Kidney tubule cell (primary cell): ENCODE data around the gene SNX27.

ENCODE experiments used
- DNase-seq: peaks from one replicate; pipeline ENCODE4 v3.0.0-alpha.2; 2018; ENCODE audit warnings: low spot score

Gene SNX27

DNA sequence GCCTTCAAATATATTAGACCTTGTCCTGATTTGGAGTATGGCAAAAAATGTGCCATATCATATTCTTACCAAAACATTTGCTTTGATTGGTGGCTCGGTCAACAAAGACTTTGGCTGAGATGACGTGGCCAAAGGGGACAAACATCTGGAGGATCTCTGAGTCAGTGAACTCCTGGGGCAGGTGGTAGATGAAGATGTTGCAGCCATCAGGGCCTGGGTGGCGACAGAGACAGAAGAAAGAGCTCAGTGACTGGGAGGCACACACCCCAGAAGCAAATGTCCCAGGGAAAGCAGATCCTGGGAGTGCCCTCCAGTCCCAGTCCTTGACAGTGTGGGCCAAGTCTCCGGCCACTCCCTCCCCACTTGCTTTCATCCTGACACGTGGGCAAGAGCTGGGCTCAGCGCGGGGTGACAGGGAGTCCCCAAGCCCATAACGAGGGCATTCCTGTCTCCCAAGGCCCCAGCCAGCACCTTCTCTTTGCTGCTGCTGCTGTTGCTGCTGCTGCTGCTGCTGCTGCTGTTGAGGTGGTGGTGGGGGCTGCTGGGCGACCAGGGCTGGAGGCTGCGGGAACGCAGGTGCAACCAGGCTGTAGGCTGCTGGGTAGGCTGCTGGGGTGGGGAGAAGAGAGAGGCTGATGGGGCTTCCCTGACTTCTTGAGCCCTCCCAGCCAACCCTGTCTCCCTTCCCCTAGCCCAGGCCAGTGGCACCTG is 94.1 kb downstream of the SNX27 start:
- DNase-seq: no peak

DNA sequence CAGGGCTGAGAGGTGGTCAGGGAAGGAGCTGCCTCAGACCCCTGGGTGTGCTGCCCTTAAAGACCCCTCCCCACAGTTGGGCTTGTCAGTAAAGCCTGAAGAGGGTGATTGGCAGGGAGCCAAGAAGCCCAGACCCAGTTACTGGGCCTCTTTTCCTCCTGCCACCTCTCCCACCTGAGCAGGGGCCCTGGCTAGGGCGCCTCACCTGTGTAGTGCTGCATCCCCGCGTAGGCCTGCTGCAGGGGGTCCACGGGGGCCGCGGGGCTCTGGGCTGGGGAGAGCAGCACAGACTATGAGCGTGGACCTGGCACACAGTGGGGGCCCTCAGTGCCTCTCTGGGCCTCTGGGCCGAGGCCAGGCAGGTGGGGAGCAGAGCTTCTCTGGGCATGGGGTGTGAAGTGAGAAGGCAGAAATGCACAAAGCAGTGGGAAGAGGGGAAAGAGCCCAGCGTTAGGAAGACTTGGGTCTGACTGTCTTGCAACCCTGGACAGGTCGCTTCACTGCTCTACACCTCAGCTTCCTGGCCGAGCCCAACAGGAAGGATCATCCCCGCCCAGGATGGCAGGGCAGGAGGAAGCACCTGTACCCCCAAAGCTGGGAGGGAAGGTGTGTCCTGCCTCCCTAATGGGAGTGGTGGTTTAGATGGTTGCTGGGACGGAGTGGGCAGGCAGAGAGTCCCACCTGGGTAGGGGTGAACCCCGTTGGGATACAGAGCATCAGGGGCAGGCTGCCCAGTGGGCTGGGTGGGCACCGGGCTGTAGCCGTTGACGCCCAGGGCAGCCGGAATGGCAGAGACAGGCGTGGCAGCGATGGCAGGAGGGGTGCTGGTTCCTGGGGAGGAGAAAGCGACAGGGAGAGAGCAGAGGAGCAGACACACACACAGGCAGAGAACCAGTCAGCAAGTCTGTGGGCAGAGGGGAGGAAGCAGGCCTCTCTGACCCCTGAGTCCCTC is 94.9 kb downstream of the SNX27 start:
- DNase-seq: no peak

DNA sequence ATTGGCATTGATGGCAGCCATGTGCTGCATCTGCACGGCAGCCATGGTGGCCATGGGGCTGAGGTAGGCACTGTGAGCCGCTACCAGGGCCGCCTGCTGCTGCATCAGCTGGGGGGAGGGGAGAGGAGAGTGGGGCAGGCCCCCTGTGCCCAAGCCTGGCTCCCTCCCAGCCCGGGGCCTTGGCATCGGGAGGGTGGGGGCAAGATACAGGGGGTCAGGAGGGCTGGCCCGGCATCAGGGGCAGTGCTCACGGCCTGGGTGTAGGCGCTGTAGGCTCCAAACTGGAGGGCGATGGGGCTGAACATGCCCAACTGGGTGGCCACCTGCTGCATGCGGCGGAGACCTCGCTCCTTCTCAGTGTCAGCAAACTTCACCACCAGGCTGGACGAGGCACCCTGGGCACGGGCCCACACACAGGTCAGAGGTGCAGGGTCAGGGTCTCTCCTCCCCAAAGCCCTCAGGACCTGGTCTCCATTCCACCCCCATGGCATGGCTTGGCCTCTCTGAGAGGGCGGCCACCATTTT is 95.8 kb downstream of the SNX27 start:
- no peak for DNase-seq

DNA sequence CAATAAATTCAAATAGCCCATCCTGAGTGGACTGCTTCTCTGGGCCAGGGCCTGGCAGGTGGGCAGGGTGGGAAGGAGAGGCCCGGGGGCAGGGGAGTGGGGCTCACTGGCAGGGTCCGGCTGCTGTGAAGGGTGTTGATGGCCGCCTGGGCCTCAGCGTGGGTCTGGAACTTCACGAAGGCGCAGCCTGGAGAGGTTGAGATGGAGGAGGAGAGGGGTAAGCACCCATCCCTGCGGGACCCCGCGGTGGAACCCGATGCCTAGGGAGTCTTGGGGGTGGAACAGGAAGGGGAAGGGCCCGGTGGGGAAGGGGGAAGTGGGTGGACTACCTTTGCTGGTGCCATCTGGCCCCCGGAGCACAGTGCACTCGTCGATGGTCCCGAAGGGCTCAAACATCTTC is 97.0 kb downstream of the SNX27 start:
- no peak for DNase-seq

DNA sequence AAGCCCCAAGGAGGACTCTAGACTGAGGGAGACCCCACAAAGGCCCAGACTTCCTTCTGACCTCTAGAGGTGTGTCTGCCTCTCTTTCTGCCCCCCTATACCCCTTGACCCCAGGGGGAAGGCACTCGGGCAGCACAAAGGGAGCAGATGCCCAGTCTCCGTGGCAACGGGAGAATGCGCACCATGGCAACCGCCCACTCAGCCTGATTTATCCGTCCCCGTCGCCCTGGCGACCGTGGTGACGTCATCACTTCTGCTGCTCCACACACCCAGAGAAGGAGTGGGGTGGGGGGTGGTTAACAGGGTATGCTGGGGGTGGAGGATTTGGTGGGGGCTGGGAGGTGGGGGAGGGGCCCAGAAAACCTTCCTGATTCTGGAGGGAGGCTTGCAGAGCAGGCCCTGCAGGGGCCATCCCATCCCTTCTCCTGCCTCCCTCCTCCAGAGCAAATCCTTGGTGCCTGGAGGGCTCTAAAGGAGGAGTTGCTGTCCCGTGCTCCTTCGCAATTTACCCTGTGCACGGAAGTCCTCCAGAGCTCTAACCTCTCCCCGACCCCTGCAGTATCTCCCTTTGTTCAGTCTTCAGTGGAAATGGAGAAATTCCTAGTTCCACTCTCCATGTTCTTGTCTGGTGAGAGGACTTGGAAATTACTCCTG is 98.5 kb downstream of the SNX27 start:
- peak; percentile 38 for DNase-seq

DNA sequence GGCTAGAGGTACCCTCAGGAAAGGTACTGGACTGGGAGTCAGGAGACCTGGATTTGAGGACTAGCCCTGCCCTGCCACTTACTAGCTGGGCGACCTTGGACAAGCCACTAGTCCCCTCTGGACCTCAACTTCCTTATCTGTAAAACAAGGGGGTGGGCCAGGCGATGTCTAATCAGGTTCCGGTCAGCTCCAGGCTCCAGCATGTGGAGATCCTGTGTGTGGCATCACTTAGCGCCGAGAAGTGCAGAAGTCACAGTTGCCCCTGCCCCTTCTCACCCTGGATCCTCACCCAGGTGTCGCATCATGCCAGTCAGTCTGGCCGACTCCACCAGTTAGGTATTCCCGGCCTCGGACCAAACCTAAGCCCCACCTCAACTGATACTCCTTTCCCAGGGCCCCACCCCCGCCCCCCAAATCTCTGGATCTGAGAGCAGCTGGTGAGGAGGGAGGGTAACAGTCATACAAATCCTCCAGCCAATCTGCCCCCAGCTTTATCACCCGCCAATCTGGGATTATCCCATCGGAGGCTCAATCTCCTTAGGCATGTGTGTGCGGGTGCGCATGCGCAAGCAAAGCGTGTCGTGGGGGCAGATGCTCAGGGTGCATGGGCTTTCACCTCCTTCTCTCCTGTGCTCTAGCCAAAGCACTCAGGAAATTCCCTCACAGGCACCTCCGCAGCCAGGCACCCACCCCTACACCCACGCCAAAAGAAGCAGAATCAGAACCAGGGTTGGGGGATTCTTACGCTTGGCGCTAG is 99.4 kb downstream of the SNX27 start:
- DNase-seq: no peak

DNA sequence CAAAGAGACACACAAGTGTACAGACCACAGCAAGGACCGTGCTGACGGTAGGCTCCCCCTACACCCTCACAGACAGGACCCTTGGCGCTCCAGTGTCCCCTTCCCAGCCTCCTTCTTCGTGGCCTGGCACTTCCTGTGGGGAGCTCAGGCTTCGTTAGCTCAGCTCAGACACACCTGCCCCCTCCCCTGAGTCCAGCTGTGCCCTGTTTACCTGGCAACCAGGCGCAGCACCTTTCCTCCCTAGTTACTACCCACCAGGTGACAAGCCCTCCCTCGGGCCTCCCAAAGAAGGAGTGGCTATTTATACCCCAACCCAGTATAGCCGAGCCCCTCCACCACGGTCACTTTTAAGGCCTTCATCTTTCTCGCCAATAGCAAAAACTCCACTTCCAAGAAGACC is 100.1 kb downstream of the SNX27 start:
- no peak for DNase-seq

DNA sequence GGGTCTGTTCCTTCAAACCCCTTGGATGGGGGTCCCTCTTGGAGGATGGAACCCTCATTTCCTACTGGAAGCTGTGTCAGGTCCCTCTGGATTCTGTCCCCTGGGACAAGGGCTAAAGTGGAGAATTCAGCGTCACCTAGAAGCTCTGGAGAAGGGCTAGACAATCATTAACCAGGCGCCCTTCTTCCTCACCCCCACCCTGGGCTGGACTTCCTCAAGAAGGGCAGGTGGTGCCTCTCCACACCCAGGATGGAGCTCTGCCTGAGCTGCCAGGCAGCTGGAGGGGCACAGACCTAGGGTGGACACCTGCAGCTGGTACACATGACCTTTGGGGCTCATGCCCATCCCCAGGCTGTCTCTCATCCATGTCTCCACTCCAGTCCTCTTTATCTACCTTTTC is 101.2 kb downstream of the SNX27 start:
- peak; percentile 66 for DNase-seq

DNA sequence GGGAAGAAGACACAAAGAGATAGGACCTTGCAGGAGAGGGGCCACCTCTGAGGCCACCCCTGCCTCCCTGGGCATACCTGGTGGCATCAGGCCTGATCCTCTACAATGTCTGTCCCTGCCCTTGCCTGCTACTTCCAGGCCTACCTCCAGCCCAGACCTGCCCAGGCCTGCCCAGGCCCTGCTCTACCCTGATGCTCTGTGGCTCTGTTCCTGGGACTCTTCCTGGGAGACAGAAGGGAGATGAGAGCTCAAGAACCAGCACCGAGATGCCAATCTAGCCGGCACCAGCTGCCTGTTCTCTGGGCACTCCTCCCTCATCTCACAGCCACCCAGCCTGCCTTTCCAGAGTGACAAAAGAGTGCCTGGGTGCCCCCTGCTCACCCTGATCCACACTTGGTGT is 102.0 kb downstream of the SNX27 start:
- DNase-seq: no peak

- DNase-seq: no peak
Observed at GRCh38 chr1:151714820-151715725, 103.2 kb downstream of the SNX27 start.

GRCh38 chr1:151715726-151716404 is 104.0 kb downstream of the SNX27 start:
- DNase-seq: no peak

DNA sequence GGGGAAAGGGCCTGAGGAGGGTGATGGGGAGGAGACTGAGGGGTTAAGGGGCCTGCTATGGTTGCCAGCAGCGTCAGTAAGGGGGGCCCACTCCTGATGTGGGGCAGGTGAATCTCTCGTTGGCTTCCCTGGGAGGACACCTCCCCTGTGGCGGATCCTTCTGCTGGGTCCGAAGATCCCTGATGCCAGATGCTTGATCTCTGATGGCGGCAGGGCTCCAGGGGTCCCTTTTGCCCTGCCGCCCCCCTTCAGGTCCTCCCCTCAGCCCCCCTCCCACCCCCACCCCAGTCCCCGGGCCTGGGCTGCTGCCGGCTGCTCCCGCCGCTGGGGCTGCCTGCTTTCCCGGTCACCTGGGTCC is 104.5 kb downstream of the SNX27 start:
- DNase-seq: no peak

DNA sequence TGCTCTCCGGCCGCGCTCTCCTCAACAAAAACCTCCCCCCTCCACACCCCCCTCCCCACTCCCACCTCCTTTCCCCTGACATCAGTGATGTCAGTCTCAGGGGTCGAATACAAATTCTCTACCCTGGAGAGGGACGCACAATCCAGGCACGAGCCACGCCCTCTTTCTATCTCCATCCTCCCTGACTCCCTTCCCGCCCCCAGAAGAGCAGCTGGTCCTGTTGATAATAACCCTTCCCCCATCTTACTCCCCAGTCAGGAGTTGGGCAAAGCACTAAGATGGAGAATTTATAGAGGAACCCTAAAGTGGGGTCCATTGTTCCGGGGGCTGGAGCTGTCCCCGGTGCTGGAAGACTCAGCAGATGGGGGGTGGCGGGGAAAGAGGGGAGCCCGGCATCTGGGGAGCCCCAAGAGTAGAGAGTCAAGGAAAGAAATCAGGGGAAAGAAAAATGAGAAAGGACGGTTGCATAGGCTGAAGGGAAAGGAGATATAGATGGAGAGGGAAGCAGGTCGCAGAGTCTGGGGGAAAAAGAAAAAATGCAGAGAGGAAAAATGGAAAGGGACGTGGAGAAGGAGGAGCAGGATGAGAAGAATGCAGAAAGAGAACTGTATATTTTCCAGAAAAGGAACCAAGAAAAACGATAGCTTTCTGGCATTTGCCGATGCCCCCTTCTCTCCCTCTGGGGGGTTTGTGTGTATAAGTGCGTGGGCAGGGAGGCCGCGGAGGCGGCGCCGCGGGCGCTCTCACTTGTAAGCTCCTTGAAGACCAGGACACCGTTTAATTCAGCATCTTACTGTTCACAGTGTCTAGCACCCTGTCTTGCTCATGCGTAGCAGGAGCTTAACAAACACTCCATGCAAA is 105.2 kb downstream of the SNX27 start, which contains the start of gene CELF3:
Gene CELF3, minus strand, starts transcription at position 33 of the 861 bp plus-strand sequence. CDS start 783 bp downstream, outside the sequence.
- DNase-seq: no peak

- DNase-seq: no peak
Observed at GRCh38 chr1:151718011-151718431, 106.2 kb downstream of the SNX27 start.

GRCh38 chr1:151718666-151719065 is 106.8 kb downstream of the SNX27 start:
- no peak for DNase-seq

DNA sequence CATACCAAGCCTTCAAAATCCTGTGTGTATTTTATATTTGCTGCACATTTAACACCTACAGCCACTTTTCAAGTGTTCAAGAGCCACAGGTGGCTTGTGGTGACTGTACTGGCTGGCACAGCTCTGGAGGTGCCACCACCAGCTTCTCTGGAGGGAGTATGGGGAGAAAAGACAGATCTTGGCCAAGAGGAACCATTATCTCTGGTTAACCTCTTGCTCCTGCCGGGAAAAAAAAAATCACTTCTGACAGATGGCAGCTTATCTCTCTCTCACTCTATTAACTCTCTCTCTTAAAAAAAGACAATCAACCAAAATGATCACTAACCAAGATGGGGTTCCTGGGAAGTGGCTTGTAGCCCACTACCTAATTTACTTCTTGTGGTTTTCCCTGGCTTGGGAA is 108.3 kb downstream of the SNX27 start:
- no peak for DNase-seq

DNA sequence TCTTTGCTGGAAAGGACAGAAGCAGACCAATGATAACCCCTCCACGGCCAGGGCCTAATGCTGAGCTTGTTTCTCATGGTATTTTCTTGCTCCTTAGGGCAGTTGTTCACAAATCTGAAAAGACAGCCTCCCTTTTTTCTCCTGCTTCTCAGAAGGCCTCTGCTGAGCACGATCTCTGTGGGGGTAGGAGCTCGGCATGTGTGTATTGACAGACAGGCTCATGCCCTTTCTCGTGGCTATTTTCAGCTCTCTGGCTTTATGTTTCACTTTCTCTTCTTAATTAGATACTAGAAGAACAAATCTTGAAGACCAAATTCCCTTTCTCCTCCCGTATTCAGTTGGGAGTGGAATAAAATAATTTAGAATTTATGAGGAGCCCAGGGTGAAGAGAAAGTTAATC is 108.7 kb downstream of the SNX27 start:
- no peak for DNase-seq

DNA sequence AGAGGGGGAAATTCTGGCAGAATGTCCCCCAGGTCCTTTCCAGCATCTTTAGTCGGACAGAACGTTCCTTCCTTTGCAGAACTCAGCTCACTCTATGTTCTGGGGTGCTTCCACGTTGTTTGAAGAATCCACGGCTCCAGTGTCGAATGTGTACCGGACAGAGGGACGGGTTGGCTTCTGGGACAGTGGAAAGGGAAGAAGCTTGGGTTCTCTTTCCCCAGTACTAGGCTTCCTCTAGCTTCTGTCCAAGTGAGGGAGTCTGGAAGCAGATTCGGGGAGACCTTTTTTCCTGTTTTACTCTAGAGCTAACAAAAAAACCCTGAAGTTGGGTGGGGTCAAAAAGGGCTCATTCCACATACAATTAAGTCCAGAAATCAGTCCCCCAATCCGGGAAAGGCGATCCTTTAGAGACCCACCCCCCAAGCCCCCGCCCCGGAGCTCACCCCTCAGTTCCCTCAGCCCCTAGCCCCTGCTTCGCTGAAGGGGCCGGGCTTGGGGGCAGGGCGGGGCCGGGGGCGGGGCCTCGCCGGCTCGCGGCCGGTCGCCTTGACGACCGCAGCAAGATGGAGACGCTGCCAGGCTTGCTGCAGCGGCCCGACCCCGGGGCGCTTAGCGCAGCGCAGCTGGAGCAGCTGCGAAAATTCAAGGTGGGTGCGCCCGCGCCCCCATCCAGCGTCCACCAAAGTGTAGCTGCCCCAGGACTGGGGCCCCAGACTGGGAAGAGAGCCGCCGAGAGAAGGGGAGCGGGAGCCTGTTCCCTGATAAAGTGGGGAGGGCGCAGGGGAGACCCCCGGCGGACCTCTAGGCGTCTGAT is 109.3 kb downstream of the SNX27 start, which contains the start of gene RIIAD1:
Gene RIIAD1, plus strand, starts transcription at position 549 of the 814 bp plus-strand sequence. Its CDS starts 15 bp downstream, at position 564.
- DNase-seq: peak; percentile 14
